HG03064 (cell line): ENCODE results near the gene EIF2B4.
A peak's percentile ranks its signal among the peaks of the same experiment; 100 is the strongest.
"Not testable (repeated sequence)": the region's sequence is repeated elsewhere in the genome, so short reads cannot be mapped to it uniquely, and the experiment has no call there.

ENCODE experiments used
- ATAC-seq: cut with Tn5 transposase; IDR thresholded peaks from one replicate; pipeline ENCODE4 v1.9.1; 2021; ENCODE audit warnings: low read depth; ENCODE audit not compliant: unreplicated experiment

Gene EIF2B4

DNA sequence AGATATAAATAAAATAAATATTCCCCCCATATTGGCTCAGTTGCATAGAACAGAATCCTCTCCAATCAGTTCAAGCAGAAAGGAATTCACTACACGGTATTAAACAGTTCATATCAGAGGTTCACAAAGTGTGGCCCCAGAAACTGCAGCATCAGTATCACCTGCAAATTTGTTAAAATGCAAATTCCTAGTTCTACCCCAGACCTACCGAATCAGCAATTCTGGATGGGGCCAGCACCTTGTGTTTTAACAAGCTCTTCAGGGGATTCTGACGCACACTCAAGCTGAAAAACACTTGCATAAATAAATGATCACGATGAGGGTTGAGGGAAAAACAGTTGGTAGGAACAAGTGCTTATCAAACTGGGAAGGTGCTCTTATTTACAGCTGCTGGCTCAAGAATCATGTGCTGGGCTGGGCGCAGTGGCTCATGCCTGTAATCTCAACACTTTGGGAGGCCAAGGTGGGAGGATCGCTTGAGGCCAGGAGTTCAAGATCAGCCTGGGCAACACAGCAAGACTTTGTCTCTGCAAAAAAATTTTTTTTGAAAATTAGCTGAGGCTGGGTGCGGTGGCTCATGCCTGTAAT lies 19.9 kb downstream of the EIF2B4 start:
- no peak for ATAC-seq

DNA sequence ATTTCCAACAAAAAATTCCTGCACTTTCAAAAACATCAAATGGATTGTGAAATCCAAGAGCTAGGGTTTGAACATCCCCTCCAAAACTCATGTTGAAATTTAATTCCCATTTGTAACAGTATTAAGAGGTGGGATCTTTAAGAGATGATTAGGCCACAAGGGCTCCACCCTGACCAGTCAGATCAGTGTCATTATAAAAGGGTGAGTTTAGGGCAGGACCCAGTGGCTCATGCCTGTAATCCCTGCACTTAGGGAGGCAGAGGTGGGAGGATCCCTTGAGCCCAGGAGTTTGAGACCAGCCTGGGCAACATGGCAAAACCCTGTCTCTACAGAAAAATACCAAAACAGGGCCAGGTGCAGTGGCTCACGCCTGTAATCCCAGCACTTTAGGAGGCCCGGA lies 22.5 kb downstream of the EIF2B4 start:
- ATAC-seq, result no peak

DNA sequence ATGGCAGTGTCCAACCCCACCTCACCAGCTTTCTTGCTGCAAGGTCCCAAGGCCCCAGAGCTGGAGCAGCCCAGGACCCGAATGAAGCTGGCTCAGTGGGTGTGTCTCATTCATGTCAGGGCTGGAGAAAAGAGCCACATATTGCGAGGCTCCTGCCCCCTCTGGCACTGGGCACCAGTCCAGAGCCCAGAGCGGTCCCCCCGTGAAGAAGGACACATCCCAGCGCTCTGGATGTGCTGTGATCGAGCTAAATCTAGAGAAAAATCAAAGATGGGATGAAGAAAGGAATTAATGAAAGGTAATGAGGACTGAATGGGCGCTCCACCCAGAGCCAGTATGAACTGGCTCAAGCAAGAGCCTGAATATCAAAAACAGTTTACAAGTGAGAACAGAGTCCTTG lies 34.0 kb downstream of the EIF2B4 start:
- ATAC-seq, result no peak

DNA sequence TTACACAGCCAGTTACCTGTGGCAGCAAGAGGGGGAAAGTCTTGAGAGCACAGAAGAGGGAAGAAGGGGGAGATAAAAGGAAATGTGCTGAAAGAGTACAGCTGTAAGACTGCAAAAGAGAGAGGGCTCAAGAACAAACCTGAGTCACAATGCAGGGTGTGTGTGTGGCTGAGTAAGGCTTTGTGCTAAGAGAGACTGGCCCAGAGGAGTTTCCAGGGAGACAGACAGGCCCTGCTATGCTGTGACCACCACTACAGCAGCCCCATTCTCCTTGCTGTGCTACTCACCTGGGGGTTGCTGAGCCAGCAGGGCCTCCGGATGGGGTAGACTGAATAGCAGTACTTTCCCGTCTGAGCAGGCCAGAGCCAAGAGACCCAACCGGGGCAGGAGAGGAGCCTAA lies 34.8 kb downstream of the EIF2B4 start:
- ATAC-seq, result no peak

DNA sequence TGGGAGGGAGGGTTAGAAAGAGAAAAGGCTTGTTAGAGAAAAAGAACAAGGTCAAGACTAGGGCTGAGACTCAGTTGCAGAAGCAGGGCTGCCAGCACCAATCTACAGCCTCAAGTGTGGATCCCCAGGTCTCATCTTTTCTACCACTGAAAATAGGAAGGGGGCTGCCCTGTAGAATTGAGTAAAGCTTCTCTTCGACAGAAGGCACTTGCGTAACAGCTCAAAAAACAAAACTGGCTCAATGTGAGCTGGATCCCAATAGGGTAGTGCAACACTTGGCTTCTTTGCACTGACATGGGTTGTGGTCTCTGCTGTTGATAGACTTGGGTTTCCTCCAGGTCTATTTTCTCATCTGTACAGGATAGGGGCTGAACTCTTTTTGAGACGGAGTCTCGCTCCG lies 45.4 kb downstream of the EIF2B4 start:
- no peak for ATAC-seq

DNA sequence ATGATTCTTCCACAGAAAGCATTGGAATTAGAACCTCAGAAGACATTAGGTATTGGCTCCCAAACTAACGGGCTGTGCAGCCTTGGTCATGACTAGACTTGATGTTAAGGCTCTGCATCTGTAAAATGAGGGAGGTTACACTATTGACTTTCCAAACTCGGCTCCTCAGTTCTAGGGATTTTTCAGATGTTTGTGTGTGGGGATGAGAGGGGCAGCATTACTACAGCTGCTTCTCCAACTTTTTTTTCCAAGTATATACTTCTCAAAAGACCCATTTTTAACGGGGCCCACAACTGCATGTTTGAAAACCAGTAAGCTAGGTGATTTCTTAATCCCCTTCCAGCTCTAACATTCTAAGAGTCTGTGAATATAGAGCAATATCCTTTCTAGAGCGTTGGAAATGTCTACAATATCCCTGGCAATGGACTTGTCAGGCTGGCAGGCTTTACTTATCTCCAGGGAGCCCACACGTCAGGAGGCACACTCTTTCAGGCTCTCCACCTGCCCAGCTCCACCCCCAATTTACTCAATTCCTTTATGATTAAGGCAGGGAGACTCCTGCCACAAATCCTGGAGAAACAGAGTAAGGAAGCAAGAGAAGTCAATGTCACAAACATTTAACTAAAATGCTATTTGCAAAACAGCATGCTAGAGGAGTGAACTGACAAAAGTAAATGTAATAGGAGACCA lies 46.4 kb downstream of the EIF2B4 start:
- ATAC-seq, result no peak

DNA sequence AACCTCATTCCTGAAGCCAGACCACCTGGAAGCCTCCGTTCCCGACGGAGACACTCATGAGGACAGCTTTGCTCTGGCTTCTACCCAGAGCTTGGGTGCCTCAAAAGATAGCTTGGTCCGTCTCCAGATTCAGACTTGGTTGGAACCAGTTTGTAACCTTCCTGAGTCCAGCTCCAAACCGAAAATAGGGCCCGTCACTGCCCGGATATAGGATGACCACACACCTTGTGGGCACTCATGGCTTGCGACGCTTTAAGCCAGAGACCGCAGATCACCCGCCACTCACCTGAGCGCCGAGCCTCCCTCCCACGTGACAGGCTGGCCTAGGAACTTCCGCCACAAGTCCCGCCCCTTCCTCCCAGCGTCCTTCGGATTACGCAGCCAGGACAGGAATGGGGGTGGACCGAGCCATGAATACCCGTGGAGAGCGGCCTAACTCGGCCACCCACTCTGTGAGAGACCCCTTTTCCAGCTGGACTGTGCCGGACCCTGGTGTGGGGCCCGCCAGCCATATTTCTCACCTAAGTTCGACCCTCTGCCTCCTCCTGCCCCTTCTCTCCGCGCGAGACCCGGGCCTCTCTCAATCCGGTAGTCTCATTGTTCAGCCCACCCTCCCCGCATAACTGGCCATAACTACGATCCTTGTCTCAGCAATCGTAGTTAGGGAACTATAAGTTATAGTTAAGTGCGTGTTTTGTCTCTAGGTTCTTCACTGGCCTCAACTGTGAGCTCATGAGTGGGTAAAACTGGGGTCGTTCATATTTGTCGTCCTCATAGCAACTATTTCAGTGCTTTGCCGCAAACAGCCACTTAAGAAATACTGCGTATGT lies 47.2 kb downstream of the EIF2B4 start, which contains the start of gene MPV17:
MPV17 (minus strand) TSS at position 332 of the 830 bp plus-strand sequence. CDS start 580 bp downstream, outside the sequence.
- peak; percentile 74 for ATAC-seq

DNA sequence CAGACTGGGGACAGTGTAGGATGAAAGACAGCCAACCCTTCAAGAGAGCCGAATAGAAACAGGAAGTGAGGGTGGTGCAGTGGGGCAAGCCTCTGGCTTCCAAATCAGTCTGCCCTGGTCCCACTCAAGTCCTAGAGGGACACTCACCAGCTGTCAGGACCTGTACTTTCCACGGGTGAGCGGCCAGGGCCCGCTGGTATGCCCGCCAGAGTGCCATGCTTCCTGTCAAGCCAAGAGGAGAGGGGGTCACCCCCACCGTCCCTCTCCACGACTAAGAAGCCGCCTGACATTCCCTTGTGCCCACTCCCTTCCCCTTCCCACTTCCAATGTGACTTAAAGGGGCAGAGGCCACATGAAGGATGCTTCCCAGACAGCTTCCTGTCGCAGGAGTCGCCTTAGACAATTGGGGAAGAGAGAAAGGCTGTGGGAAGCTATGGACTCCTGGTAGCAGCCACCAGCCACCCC lies 47.8 kb downstream of the EIF2B4 start:
- no peak for ATAC-seq

DNA sequence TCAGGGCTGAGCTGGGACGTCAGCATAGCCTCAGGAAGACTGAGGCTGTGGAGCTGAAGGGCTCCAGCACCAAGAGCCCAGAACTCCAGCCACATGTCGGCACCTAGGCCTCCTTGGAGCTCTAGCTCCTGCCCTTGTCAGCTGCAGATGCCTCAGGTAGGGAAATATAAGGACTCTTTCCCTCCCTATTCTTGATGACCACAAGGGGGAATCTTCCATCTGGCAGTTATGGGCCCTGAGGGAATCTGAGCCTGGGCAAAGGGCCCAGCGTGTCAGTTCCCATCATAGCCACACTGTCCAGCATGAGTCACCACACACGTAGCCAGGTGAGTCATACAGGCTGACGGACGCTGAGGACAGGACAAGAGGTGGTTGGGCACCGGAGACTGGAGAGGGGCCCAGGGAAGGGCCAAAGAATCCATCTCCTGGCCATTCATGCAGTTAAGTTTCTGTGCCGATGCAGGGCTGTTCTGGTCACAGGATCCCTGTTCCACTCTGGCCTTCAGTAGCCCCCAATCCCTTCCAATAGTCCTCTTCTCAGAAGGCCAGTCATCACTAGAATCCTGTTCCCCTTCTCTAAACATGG lies 49.1 kb downstream of the EIF2B4 start:
- ATAC-seq, result no peak

DNA sequence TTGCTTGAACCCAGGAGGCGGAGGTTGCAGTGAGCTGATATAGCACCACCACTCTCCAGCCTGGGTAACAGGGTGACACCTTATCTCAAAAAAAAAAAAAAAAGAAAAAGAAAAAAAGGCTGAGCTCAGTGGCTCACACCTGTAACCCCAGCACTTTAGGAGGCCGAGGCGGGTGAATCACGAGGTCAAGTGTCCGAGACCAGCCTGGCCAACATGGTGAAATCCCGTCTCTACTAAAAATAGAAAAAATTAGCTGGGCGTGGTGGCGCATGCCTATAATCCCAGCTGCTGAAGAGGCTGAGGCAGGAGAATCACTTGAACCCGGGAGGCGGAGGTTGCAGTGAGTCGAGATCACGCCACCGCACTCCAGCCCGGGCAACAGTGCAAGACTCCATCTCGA lies 50.3 kb downstream of the EIF2B4 start:
- not testable (repeated sequence) for ATAC-seq

DNA sequence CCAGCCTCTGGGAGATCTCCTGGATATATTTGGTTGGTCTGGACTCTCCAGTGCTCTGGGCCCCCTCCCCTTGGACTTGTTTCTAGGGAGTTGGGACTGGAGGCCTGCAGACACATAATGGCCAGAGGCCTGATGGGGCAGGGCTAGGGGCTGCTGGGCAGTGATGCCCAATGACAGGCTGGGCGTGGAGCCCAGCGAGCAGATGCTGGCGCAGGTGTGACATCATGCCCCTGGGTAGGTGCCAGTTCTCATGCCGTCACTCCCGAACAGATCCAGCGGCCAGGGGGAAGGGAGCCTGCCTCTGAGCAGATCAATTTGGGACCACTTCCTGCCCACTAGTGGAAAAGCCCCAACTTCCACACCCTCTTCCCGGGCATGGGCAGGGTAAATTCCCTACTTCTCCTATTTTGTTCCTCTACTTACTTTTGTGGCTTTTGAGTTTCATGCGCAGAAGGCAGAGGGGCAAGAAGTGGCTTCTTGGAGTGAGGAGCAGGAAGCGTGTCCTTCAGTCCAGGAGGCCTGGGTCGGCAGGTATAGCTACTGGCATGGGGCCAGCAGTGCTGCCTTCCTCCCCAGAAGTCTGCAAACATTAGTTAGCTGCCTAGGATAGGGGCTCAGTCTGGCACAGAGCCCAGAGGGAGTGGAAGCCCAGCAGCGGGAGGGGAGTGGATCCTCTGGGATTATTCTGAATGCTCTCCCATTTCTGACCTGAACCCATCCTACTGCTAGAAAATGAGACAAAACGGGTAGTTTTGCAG lies 53.3 kb downstream of the EIF2B4 start:
- no peak for ATAC-seq

DNA sequence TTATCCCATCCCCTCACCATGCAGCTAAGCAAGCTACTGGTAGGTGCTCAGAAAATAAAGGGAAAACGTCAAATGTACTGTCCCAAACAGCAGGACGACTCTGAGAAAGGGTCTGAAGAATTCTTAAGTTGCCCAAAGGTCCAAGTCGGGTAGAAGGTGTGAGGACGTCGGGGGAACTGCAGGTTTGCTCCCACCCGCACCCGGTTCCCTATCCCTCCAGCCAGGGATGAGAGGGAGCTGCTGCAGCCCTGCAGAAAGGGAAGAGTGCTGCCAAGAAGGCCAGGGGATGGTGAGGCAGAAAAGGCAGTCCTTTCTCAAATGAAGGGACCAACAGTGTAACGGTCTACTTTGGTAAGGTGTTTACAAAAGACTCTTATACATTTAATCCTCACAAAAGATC lies 55.0 kb downstream of the EIF2B4 start:
- ATAC-seq, result no peak

DNA sequence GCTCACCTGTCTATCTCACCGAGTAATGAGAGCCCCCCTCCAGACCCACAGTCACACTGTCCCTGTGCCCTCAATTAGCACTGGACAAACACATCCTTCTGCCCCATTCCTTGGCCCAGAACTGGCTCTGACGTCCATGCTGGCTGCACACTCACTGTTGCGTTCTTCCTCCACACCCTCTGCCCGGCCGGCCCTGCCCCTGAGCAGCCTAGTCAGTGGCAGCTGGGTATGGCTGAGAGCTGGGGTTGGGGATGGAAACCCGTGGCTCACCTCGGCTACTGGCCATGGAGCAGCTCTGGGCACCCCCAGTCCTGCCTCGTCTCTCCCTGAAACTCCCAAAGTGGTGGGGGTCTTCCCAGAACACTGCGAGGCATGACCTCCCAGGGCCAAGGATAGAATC lies 55.4 kb downstream of the EIF2B4 start:
- ATAC-seq, result no peak
